Natural killer cell (primary cell): Measurements from ENCODE around the gene LILRB3. TPM values are rescaled to one million over a fixed set of nuclear protein-coding genes. Genes with fewer than 3 reads are reported as not detected.
A peak's percentile ranks its signal among the peaks of the same experiment; 100 is the strongest.

Experiments used
- ATAC-seq, 3 donors: fragments of 150-1000 bp in 2 of 3; fragments of 200-7000 bp in 1 of 3; cut with Tn5 transposase; 1 replicate in 1 of 3; 2 replicates in 2 of 3; pipeline ENCODE4 v1.10.0; 2021; ENCODE audit warnings: mild to moderate bottlenecking in 2 of 3, moderate library complexity in 2 of 3
- DNase-seq, 2 donors: peaks; one replicate each; pipeline versions ENCODE4 v3.0.0 to v3.0.0-alpha.2; 2013 to 2021; ENCODE audit warnings: mixed read lengths in 1 of 2
- H3K27ac ChIP-seq: one replicate; pipeline ENCODE4 v1.5.1; 2013; ENCODE audit warnings: mild to moderate bottlenecking, low read length
- H3K27me3 ChIP-seq: one replicate; pipeline ENCODE4 v1.6.1; 2013; ENCODE audit warnings: low read length; ENCODE audit not compliant: control insufficient read depth, insufficient read depth
- H3K36me3 ChIP-seq: one replicate; pipeline ENCODE4 v1.6.1; 2013; ENCODE audit warnings: low read length; ENCODE audit not compliant: control insufficient read depth, insufficient read depth
- H3K4me1 ChIP-seq: one replicate; pipeline ENCODE4 v1.6.1; 2013; ENCODE audit warnings: low read length; ENCODE audit not compliant: control insufficient read depth, insufficient read depth
- H3K4me3 ChIP-seq: one replicate; pipeline ENCODE4 v1.5.1; 2013; ENCODE audit warnings: low read length
- H3K9me3 ChIP-seq: one replicate; pipeline ENCODE4 v1.6.1; 2013; ENCODE audit warnings: low read length; ENCODE audit not compliant: control insufficient read depth, insufficient read depth
- H3K27ac Mint-ChIP-seq, 2 donors: one replicate each; pipeline ENCODE4 v1.8.0; 2022; ENCODE audit warnings: mild to moderate bottlenecking in 2 of 2, mixed read lengths in 2 of 2, moderate library complexity in 1 of 2
- H3K27me3 Mint-ChIP-seq, 2 donors: one replicate each; pipeline ENCODE4 v1.8.0; 2022; ENCODE audit warnings: low read depth in 2 of 2, mixed read lengths in 2 of 2
- H3K36me3 Mint-ChIP-seq: one replicate; pipeline ENCODE4 v1.8.0; 2022; ENCODE audit warnings: mixed read lengths
- H3K4me1 Mint-ChIP-seq, 2 donors: one replicate each; pipeline ENCODE4 v1.8.0; 2022; ENCODE audit warnings: mixed read lengths in 2 of 2
- H3K4me3 Mint-ChIP-seq: one replicate; pipeline ENCODE4 v1.8.0; 2022; ENCODE audit warnings: mild to moderate bottlenecking, moderate library complexity, mixed read lengths
- H3K9me3 Mint-ChIP-seq, 2 donors: one replicate each; pipeline ENCODE4 v1.8.0; 2022; ENCODE audit warnings: mixed read lengths in 2 of 2
- WGBS: methylation state at CpG from one replicate; pipeline ENCODE4 v1.1.7; 2013; ENCODE audit warnings: missing lambda C conversion rate; ENCODE audit not compliant: insufficient coverage; 5-methylcytosine and 5-hydroxymethylcytosine counted together
- intact Hi-C: fragments of 100-400 bp; cut with micrococcal nuclease; formaldehyde crosslinking; loops from one replicate; pipeline ENCODE4 v1.14.2; 2022
- total RNA-seq, 4 donors: library from RNA; stranded (reverse); fragments of 120-200 nt in 1 of 4; gene quantifications; one replicate each; pipeline versions ENCODE4 v1.2.3 to v1.2.4, GENCODE V29; 2013 to 2022
- TF ChIP-seq, protein P1 (sequence below): fragments of 200-600 bp; IDR thresholded peaks from one replicate; pipeline ENCODE4 v1.8.0; 2022; ENCODE audit warnings: antibody characterized with exemption

LILRB3 gene
- total RNA-seq, 3 donors from 2014 or later (not counting 1 experiment from before 2014, with no cell fraction given) = 6.8 to 12.6 (median 12.6) TPM

DNA sequence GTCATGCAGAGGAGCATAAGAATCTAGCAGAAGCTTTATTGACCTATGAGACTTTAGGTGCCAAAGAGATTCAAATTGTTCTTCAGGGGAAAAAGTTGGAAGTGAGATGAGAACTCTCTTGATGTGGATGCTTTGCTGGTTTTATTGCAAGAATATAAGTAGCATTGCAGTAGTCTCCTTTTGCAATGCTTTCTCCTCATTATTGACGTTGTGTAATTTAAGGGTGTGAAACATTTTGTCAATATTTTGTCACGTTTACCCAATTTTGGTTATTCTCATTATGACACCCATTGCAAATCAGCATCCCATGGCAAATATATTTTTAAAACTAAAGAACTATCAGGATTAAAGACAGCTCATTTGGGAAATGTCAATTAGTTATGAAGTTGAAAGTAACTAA lies 46.1 kb upstream of the LILRB3 start:
- intact Hi-C loops = no loop called here
- WGBS = 83% methylated on average over 1 of the region's 2 CpGs
- Mint-ChIP-seq H3K4me1 (no peaks in the 10 kb centered on the region), H3K36me3 (no peaks in the 10 kb centered on the region), H3K9me3 (no peaks in the 10 kb centered on the region), H3K4me3 (no peak overlapping the region), H3K27ac (no peak overlapping the region), H3K27me3 (peaks cover 21% of the 10 kb centered on the region in 2 donors)
- Histone ChIP-seq H3K4me3 (no peak overlapping the region), H3K27ac (no peak overlapping the region), H3K36me3 (no peaks in the 10 kb centered on the region), H3K9me3 (no peaks in the 10 kb centered on the region), H3K4me1 (peaks cover 3% of the 10 kb centered on the region), H3K27me3 (no peaks in the 10 kb centered on the region)
- TF ChIP-seq, protein P1, sequence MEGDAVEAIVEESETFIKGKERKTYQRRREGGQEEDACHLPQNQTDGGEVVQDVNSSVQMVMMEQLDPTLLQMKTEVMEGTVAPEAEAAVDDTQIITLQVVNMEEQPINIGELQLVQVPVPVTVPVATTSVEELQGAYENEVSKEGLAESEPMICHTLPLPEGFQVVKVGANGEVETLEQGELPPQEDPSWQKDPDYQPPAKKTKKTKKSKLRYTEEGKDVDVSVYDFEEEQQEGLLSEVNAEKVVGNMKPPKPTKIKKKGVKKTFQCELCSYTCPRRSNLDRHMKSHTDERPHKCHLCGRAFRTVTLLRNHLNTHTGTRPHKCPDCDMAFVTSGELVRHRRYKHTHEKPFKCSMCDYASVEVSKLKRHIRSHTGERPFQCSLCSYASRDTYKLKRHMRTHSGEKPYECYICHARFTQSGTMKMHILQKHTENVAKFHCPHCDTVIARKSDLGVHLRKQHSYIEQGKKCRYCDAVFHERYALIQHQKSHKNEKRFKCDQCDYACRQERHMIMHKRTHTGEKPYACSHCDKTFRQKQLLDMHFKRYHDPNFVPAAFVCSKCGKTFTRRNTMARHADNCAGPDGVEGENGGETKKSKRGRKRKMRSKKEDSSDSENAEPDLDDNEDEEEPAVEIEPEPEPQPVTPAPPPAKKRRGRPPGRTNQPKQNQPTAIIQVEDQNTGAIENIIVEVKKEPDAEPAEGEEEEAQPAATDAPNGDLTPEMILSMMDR = no peak
- ATAC-seq = no peak
- no peak for DNase-seq

DNA sequence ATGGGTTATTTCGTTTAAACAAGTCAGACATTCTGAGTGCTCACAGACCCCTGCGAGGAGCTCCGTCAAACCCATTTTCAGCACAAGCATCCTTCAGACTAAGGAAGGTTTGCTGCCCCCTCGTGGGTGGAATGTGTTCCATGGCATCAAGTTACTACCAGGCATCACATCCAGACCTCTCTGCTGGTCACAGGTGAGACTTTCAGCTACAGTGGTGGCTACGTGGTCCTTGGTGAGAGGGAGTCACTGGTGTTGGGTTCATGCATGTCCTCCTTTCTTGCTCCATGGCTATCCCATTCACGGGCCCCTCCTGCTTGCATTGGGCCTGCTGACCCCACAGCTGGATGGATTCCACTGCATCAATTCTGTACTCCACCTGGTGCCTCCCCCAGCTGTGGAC lies 43.3 kb upstream of the LILRB3 start:
- intact Hi-C loops = loop anchor here (1.0 kb wide), 1 partner anchor 98 kb away; no protein-coding TSS in a partner anchor
- H3K4me3 Mint-ChIP-seq = no peak overlapping the region
- ATAC-seq (peak; percentile 73 to 76 (median 76)), DNase-seq (peak; percentile 59 to 72)
- TF ChIP-seq, protein P1 = peak; percentile 81
- no peaks in the 10 kb centered on the region for H3K4me1 Mint-ChIP-seq
- H3K27ac ChIP-seq = no peak overlapping the region
- no peak overlapping the region for H3K27ac Mint-ChIP-seq
- no peaks in the 10 kb centered on the region for H3K9me3 Mint-ChIP-seq
- peaks cover 3% of the 10 kb centered on the region for H3K4me1 ChIP-seq
- 13% methylated on average over 6 of the region's 6 CpGs for WGBS
- no peaks in the 10 kb centered on the region for H3K36me3 ChIP-seq
- no peaks in the 10 kb centered on the region for H3K9me3 ChIP-seq
- no peak overlapping the region for H3K4me3 ChIP-seq
- no peaks in the 10 kb centered on the region for H3K36me3 Mint-ChIP-seq
- H3K27me3 ChIP-seq = no peaks in the 10 kb centered on the region
- H3K27me3 Mint-ChIP-seq = peaks cover 13 to 16% of the 10 kb centered on the region in 2 donors

DNA sequence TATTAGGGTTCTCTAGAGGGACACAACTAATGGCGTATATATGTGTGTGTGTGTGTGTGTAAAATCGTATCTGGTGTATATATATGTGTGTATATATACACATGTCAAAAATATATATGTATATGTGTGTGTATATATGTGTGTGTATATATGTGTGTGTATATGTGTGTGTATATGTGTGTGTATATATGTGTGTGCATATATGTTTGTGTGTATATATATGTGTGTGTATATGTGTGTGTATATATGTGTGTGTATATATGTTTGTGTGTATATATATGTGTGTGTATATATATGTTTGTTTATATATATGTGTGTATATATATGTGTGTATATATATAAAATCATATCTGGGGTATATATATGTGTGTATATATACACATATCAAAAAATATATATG lies 39.7 kb upstream of the LILRB3 start:
- H3K36me3 ChIP-seq = no peaks in the 10 kb centered on the region
- H3K4me1 Mint-ChIP-seq = no peaks in the 10 kb centered on the region
- peaks cover 0 to 11% of the 10 kb centered on the region in 2 donors for H3K27me3 Mint-ChIP-seq
- WGBS = 70% methylated on average over 2 of the region's 2 CpGs
- no peak for DNase-seq
- no peaks in the 10 kb centered on the region for H3K36me3 Mint-ChIP-seq
- H3K27ac Mint-ChIP-seq = no peak overlapping the region
- no peaks in the 10 kb centered on the region for H3K9me3 Mint-ChIP-seq
- no peak for ATAC-seq
- no peak overlapping the region for H3K4me3 ChIP-seq
- H3K4me3 Mint-ChIP-seq = no peak overlapping the region
- no peak overlapping the region for H3K27ac ChIP-seq
- H3K4me1 ChIP-seq = no peaks in the 10 kb centered on the region
- intact Hi-C loops = no loop called here
- H3K9me3 ChIP-seq = no peaks in the 10 kb centered on the region
- H3K27me3 ChIP-seq = no peaks in the 10 kb centered on the region
- TF ChIP-seq, protein P1 = no peak

DNA sequence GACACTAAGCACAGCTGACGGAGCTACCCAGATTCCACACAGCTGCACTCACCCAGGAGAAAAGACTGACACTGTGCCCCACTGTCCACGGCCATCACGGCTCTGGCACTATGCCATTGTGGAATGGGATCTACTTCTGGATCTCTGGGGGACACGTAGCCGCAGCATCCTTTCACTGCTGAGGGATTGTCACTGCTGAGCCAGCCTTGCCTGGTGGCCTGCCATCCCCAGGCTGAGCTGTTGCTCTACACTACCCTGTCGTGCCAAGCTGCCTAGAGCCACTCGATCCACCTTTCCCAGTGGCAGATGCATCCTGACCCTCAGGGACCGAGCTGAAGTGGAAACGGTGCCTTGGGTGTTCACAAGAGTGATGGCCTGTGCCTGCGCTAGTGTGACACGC lies 39.3 kb upstream of the LILRB3 start:
- TF ChIP-seq, protein P1 = no peak
- H3K4me1 ChIP-seq = no peaks in the 10 kb centered on the region
- ATAC-seq (no peak), DNase-seq (no peak)
- no peaks in the 10 kb centered on the region for H3K36me3 ChIP-seq
- Mint-ChIP-seq H3K9me3 (no peaks in the 10 kb centered on the region), H3K27ac (no peak overlapping the region), H3K4me3 (no peak overlapping the region), H3K4me1 (no peaks in the 10 kb centered on the region), H3K36me3 (no peaks in the 10 kb centered on the region), H3K27me3 (peaks cover 0 to 11% of the 10 kb centered on the region in 2 donors)
- H3K4me3 ChIP-seq = no peak overlapping the region
- H3K9me3 ChIP-seq = no peaks in the 10 kb centered on the region
- no peak overlapping the region for H3K27ac ChIP-seq
- H3K27me3 ChIP-seq = no peaks in the 10 kb centered on the region
- intact Hi-C loops = no loop called here
- 91% methylated on average over 11 of the region's 11 CpGs for WGBS
